OCI-LY1 (cell line): ENCODE measurements around the gene GRID2.

Experiments used
- CTCF ChIP-seq: fragments of 200-600 bp; sonication (generic), shearing (Covaris generic); IDR thresholded peaks from 2 replicates; pipeline ENCODE4 v1.5.1; 2017; ENCODE audit warnings: mild to moderate bottlenecking, antibody characterized with exemption, low read length, moderate library complexity, mixed read lengths
- EZH2 ChIP-seq: fragments of 200-600 bp; sonication (generic), shearing (Covaris generic); IDR thresholded peaks from 2 replicates; pipeline ENCODE4 v1.8.0; 2017; ENCODE audit warnings: borderline replicate concordance, mixed run types, mild to moderate bottlenecking, antibody characterized with exemption, low read length, moderate library complexity, mixed read lengths

DNA sequence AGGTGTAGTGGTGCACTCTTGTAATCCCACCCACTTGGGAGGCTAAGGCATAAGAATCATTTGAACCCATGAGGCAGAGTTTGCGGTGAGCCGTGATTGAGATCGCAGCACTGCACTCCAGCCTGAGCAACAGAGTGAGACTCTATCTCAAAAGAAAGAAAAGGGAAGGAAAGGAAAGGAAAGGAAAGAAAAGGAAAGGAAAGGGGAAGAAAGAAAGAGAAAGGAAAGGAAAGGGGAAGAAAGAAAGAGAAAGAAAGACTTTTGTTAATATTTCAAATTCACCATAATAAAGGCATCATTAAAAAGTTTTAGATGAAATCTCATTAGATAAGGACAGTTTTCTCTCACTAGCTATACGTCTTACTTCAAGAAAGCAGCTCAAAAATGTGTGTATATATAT is 864.3 kb downstream of the GRID2 start:
- TF ChIP-seq CTCF (no peak), EZH2 (no peak)
